HG02678 (cell line): ENCODE results near the gene DUSP5.

ENCODE experiments used
- ATAC-seq: cut with Tn5 transposase; IDR thresholded peaks from one replicate; pipeline ENCODE4 v1.9.1; 2021; ENCODE audit warnings: mild to moderate bottlenecking, moderate library complexity; ENCODE audit not compliant: unreplicated experiment

Gene DUSP5

DNA sequence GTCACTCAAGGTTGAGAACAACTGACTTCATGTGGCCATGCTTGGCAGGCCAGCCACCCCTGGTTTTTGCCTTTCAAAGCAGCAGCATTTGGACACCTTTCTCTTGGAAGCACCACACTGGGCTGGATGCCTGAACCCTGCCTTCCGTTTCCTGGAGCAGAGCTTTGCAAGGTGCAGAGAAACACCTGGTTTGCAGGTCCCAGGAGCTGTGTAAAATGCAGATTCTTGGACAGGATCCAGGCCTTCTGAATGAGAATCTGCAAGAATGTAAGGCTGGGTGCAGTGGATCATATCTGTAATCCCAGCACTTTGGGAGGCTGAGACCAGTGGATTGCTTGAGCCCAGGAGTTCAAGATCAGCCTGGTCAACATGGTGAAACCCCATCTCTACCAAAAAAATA, 18.0 kb upstream of the DUSP5 start:
- ATAC-seq: no peak

DNA sequence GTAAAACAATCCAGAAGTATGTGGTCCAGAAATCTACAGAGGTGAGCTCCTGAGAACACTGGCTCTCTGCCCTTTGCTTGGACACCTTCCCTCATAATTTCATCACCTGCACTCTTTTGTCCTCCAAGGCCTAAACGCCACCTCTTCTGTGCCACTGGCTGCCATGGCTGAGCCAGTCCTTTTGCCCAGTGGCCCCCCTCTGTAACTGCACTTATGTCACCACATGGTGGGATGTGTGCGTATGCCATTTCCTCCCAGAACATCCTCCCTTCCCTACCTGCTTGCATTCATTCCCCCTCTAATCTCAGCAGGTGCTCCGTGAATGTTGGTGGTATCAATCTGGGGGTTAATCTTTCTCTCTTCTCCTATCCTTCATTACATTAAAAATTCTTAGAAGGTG, 17.3 kb upstream of the DUSP5 start:
- ATAC-seq: no peak

- no peak for ATAC-seq
These were observed 15.8 kb upstream of the DUSP5 start for GRCh38 chr10:110481919-110482318.

DNA sequence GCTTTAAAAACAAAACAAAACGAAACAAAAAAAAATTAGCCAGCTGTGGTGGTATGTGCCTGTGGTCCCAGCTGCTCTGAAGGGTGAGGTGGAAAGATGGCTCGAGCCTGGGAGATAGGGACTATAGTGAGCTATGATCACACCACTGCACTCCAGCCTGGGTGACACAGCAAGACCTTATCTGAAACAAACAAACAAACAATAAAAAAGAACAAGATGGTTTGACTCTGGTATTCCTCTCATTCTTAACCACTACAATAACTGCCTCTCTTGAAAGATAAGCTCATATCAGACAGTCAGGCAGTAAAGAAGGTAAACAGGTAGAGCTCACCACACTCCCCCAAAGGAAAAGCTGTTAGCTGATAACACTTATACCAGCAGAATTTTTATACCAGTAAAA, 14.1 kb upstream of the DUSP5 start:
- no peak for ATAC-seq

DNA sequence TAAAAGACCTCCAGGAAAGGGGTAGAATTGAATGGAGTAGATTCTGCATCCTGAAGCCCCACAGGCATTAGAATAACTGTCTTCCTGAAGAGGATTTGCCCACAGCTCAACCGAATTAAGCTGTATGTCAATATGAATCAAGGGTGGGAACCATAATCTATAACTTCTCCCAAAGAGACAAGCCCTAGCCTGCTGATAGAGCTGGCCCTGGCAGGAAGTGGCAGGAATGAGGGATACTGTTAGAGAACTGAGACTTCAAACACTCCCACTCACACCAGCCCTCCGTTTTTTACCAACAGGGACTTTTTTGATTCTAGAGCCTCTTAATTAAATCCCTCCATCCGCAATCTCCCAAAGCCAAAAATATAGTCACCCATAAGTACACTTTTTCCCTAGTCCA, 12.2 kb upstream of the DUSP5 start:
- ATAC-seq: no peak

- no peak for ATAC-seq
These were observed 10.9 kb upstream of the DUSP5 start for GRCh38 chr10:110486680-110487410.

GRCh38 chr10:110487411-110488331, 10.0 kb upstream of the DUSP5 start:
- no peak for ATAC-seq

GRCh38 chr10:110488332-110488681, 9.4 kb upstream of the DUSP5 start:
- no peak for ATAC-seq

GRCh38 chr10:110488940-110489339, 8.8 kb upstream of the DUSP5 start:
- ATAC-seq: no peak

- ATAC-seq: no peak
These were observed 7.1 kb upstream of the DUSP5 start for GRCh38 chr10:110490640-110491039.

DNA sequence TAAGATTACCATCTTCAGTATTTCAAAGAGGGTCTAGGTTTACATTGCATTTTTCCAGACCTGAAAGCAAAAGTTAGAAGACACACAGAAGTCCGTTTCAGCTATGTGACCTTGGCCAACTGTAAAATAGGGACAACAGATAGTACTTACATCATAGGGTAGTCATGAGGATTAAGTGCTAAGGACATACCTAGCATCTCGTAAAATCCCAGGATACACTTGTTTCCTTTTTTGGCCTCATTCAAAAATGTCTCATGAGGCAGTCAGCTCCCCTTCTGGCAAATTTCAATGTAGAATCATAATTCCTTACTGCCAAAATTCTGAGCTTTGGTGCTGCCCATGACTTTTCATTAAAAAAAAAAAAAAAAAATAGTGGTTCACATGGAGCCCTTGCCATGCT, 6.4 kb upstream of the DUSP5 start:
- no peak for ATAC-seq

DNA sequence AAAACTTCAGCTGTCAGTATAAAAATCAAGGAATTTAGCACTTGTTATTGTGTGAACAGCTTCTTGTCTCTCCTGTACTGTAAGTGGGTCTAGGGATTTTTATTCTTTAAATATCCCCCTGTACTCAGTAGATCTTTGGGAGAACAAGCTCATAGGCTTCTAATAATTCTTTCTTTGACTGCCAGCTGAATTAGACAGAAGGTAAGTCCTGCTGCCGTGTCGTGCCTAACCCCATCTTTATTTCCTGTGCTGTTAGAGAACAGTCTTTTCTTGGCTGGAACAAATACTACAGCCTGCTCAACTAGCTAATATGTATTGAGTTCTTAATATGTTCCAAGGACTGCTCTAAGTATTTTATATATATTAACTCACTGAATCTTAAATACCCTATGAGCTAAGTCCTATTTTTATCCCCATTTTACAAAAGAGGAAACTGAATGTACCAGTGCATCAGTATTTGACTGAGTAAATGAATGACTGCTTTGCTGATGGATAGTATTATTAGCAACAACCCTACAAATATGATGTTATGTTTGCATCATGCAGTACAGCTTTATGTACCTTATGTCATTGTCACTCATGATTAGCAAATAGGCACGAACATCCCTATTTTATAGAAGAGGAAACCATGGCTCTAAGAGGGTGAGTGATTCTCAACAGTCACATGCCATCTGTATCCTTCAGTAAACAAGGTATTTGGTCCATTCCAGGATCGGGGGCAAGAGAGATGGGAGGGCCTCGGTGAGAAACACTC, 5.5 kb upstream of the DUSP5 start:
- no peak for ATAC-seq

GRCh38 chr10:110493832-110494426, 3.8 kb upstream of the DUSP5 start:
- no peak for ATAC-seq

- no peak for ATAC-seq
These were observed 3.2 kb upstream of the DUSP5 start for GRCh38 chr10:110494532-110494931.

- ATAC-seq: no peak
These were observed 1.8 kb upstream of the DUSP5 start for GRCh38 chr10:110495731-110496552.

- no peak for ATAC-seq
These were observed 912 bp upstream of the DUSP5 start for GRCh38 chr10:110496553-110497437.

- ATAC-seq: peak; percentile 13
These were observed 627 bp downstream of the DUSP5 start for GRCh38 chr10:110498087-110498981.
